ENCODE measurements around the gene ATN1.
"Not testable (repeated sequence)": the region's sequence is repeated elsewhere in the genome, so short reads cannot be mapped to it uniquely, and the experiment has no call there.

ATN1 gene

GRCh38 chr12:6904280-6905276, 23.2 kb upstream of the ATN1 start, which contains the start of gene LRRC23:
Gene LRRC23, plus strand, starts transcription at chr12:6904822. Its CDS starts 812 bp downstream, at chr12:6905634.
- peak; percentile 100 for DNase-seq

DNA sequence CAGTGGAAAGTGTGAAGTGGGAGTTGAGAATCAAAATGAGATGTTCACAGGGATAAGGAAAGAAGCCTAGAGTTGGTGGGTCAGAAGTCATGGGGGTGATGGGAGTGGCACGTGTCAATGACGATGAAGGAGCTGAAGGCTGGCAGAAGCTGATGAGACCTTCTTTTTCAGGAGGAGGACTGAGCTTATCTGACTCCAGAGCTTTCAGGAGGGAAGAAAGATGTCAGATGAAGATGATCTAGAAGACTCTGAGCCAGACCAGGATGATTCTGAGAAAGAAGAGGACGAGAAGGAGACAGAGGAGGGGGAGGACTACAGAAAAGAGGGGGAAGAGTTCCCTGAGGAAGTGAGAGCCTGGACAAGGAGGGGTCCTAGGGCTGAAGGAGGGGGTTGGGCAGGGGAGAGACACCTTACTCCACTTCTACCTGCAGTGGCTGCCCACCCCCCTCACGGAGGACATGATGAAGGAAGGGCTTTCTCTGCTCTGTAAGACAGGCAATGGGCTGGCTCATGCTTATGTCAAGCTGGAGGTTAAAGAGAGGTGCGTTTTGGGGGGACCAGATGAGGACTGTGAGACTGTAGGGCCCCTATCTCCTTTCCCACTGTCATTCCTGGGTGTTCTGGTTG, 22.2 kb upstream of the ATN1 start:
- no peak for DNase-seq

DNA sequence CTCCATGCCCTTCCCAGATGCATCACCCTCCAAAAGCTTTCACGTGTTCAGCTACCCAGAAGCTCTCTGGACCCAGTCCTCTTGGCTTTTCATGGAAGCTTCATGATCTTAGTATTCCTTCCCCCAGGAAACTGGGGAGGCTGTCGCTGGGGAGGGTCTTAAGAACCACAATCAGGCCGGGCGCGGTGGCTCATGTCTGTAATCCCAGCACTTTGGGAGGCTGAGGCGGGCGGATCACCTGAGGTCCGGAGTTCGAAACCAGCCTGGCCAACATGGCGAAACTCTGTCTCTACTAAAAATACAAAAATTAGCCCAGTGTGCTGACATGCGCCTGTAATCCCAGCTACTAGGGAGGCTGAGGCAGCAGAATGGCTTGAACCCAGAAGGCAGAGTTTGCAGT, 19.6 kb upstream of the ATN1 start:
- DNase-seq, result not testable (repeated sequence)

DNA sequence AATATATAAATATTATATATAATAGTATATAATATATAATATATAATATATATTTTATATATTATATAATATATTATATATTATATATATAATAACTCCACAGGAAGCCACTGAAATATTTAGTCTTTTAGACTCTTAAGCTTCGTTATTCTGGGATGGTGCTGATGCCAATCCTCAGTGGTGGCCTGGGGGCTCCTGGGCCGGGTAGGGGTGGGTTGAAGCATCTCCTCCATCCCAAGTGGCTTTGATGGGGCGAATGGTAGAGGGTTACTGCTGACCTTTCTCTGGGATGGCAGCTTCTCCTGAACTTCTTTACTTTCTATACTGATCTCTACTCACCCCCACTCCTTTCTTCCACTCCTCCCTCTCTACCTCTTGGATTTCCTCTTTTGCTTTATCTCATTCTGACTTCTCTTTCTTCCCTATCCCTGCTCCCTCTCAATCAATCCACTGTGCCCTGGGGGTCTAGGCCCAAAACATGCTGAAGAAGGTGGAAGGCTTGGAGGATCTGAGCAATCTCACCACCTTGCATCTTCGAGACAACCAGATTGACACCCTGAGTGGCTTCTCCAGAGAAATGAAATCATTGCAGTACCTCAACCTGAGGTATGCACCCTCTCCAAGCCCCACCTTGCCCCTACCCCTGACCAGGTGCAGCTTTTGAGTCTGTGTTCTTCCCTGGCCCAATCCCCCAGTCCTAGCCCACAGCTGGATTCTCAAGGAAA, 18.2 kb upstream of the ATN1 start:
- DNase-seq, result no peak

DNA sequence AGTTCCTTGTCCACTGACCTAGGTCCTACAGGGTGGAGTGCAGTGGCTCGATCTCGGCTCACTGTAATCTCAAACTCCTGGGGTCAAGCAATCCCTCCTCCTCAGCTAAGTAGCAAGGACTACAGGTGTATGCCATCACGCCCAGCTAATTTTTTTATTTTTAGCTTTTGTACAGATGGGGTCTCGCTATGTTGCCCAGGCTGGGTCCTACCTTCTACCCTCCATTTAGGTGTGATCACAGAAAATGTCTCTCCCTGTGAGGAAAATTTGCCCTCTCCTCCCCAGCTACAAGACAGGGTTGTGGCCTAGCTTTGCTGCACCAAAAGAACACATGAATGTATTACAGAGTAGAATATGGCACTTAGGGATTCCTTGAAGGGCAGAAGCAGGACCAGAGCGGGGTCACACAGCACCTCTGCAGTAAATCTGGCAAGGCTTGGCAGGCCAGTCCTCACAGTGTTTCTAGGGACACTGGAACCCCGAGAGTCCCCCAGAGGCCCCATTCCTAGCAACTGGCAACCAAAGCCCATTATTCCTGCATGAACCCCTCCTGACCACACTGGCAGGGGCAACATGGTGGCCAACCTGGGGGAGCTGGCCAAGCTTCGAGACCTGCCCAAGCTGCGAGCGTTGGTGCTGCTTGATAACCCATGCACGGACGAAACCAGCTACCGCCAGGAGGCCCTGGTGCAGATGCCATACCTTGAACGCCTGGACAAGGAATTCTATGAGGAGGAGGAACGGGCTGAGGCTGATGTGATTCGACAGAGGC, 15.4 kb upstream of the ATN1 start:
- no peak for DNase-seq

- peak; percentile 85 for DNase-seq
These were observed 13.4 kb upstream of the ATN1 start, which contains the start of gene ENO2 for GRCh38 chr12:6914246-6914946. Gene ENO2, plus strand, starts transcription at chr12:6914580. Its CDS starts 1,253 bp downstream, at chr12:6915833.

DNA sequence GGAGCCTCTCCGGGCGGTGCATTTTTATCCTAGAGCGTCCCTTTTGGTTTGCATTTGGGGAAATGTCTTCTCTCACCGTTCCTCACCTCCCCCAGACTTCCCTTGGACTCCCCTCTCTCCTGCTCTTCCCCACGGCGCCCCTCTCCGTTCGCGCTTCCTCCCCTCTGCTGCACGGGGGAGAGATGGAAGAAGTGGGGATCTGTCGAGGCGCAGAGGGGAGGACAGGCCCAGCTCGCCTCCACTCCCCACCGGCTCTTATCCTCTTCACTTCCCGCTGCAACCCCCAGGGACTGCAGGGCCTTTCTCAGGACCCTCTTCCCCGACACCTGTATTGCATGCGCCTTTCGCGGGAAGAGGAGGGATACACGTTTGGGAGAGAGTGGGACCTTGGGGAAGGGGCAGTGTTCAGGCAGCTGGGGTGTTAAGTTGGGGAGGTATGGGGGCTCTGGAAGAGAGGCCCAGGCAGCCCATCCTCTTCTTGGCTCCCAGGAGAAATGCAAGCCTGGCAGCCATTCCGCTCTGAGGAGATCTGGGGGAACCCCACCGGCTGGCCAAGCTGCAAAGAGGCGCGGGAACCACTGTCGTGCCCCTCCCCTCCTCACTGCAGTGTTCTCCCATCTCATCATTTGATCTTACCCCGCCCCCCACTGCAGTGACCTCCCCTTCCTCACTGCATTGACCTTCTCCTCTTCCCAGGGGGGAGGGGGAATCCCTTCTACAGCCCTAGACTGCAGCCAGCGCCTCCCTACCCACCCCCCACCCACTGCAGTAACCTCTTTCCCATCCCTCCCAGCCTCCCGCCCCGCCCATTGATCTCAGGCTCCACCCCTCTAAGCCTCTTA, 12.6 kb upstream of the ATN1 start:
- no peak for DNase-seq

- no peak for DNase-seq
These were observed 11.9 kb upstream of the ATN1 start for GRCh38 chr12:6915789-6916285.

- DNase-seq, result no peak
These were observed 11.1 kb upstream of the ATN1 start for GRCh38 chr12:6916426-6917200.

DNA sequence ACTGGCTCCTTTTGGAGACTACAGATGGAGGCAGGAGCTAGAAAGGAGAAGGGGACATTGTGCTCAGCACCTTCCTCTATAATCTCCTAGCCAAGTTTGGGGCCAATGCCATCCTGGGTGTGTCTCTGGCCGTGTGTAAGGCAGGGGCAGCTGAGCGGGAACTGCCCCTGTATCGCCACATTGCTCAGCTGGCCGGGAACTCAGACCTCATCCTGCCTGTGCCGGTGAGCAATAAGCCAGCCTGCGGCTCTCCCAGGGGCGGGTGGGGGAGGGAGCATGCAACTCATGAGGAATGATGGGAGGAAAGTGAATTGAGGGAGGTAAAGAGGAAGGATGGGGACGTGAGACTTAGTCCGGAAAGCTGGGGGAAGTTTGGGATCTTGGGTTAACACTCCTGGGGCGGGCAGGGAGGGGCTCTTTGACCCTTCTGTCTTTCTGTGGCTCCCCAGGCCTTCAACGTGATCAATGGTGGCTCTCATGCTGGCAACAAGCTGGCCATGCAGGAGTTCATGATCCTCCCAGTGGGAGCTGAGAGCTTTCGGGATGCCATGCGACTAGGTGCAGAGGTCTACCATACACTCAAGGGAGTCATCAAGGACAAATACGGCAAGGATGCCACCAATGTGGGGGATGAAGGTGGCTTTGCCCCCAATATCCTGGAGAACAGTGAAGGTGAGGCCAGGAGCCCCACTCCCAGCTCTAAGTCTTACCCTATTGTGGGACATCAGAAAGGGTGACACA, 10.1 kb upstream of the ATN1 start:
- peak; percentile 83 for DNase-seq

- DNase-seq, result peak; percentile 50
These were observed 8.2 kb upstream of the ATN1 start for GRCh38 chr12:6919588-6919987.

DNA sequence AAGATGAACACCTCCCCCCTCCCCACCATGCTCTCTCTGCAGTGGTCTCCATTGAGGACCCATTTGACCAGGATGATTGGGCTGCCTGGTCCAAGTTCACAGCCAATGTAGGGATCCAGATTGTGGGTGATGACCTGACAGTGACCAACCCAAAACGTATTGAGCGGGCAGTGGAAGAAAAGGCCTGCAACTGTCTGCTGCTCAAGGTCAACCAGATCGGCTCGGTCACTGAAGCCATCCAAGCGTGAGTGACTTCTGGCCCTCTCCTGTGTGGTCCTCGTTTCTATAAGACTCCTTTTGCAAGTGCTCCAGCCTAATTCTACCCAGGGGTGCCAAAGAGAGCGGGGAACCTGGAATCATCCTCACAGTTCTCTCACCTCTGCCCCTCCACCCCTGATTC, 6.2 kb upstream of the ATN1 start:
- DNase-seq, result no peak

- peak; percentile 84 for DNase-seq
These were observed 5.5 kb upstream of the ATN1 start for GRCh38 chr12:6921996-6922946.

GRCh38 chr12:6923003-6923732, 4.6 kb upstream of the ATN1 start:
- no peak for DNase-seq

DNA sequence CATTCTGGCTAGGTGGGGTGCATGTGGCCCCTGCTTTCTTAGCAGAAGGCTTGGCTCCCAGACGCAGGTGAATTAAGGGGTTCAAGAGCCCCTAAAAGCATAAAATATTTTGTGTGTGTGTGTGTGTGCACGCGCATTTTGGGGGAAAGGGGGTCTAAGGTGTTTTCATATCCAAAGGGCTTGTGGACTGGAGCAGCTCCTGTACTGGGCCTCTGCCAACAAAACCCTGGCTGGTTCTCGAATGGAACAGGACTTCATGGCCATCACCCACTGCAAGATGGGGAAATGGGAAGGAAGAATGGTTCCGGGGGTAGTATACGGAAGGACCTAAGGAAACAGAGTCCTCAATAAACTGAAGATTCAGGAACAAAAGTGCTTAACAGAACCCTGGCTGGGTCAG, 3.9 kb upstream of the ATN1 start:
- no peak for DNase-seq

GRCh38 chr12:6925239-6925539, 2.6 kb upstream of the ATN1 start:
- DNase-seq, result no peak

DNA sequence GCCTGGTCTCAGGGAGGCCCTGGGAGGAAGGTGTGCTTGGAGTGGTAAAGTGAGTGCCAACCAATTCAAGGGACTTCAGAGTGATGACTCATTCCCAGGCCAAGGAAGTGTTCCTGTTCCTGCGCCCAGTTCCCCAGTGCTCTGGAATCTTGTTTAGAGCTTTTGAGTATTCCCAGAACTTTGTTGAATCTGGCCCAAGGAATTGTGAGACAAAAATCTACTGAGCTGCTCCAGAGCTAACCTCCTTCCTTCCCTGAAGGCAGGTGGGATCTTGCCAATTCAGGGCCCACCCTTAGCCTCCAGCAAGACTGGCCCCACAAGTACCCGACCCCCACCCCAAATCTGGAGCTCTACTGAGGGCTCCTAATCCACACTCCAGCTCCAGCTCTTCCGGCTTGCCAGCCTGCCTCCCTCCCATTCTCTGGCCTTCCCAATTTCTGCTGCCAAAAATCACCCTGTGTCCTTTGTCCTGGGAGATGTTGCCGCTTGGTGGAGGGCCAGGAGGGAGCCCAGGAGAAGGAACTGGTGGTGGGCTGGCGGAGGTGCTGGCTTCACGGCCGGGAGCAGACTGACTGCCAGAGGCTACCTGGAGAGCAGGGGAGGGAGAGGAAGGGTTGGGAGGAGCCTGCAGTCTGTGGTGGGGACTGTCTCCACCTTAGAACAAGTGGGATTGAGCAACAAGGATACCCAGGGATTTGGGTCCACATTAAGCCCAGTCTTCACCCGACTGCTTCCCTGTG, 2.0 kb upstream of the ATN1 start:
- peak; percentile 94 for DNase-seq
